ENCODE measurements around the gene PRR14. TPM values are rescaled to one million over a fixed set of nuclear protein-coding genes. Genes with fewer than 3 reads are reported as not detected.

PRR14 gene
- polyA plus RNA-seq, 1 of the 3 experiments (the other 2 are of a cell fraction): 13.5 TPM

GRCh38 chr16:30700491-30700890 lies 49.7 kb downstream of the PRR14 start:
- H3K4me1 ChIP-seq (ENCODE audit: control insufficient read depth in 1 of 2, insufficient read depth in 2 of 2, low read depth in 1 of 2, low read length in 1 of 2): peaks cover 12 to 13% of the 10 kb centered on the region in 2 experiments
- peaks cover 60% of the 10 kb centered on the region for H3K79me2 ChIP-seq (ENCODE audit: insufficient read depth)
- H2AFZ ChIP-seq (ENCODE audit: low read depth): no peak overlapping the region
- H3K9me2 ChIP-seq: no peaks in the 10 kb centered on the region
- H4K20me1 ChIP-seq (ENCODE audit: insufficient read depth): peaks cover 12% of the 10 kb centered on the region
- CTCF ChIA-PET: no interaction called here
- 67% methylated on average over 9 of the region's 9 CpGs for WGBS (ENCODE audit: low lambda C conversion rate)
- no peaks in the 10 kb centered on the region for H3F3A ChIP-seq (replicated peaks; ENCODE audit: insufficient read depth)
- H3K9me3 ChIP-seq: no peaks in the 10 kb centered on the region
- peak overlapping the region; percentile 75 for H3K4me2 ChIP-seq
- H3K4me3 ChIP-seq (ENCODE audit: low read depth in 2 of 2, low read length in 1 of 2): peak overlapping the region; percentile 78
- DNase-seq: peak; percentile 49
- H3K36me3 ChIP-seq (replicated peaks in 1 of 2; ENCODE audit: control insufficient read depth in 1 of 2, insufficient read depth in 2 of 2, low read length in 1 of 2): peaks cover 30 to 46% of the 10 kb centered on the region in 2 experiments
- no peaks in the 10 kb centered on the region for H3K27me3 ChIP-seq (ENCODE audit: insufficient read depth)
- POLR2A ChIA-PET: interaction anchor here (0.7 kb wide), 1 partner anchor 80 kb away, joined by 3 read pairs; no protein-coding TSS in a partner anchor
- H3K27ac ChIP-seq (ENCODE audit: low read depth in 2 of 2, low read length in 1 of 2): peak overlapping the region in 1 of 2 experiments; percentile 100; a peak in 2 of 4 replicates
- H3K9ac ChIP-seq: peak overlapping the region; percentile 100; the same call in 1 of the 2 replicates
- 0 out of 2 replicates have a peak, but pooled peaks have one; percentile 2 for TF ChIP-seq FOSL2 (IDR thresholded peaks at IDR 0.05; ENCODE audit: borderline replicate concordance, low read depth)
- no peak for TF ChIP-seq SIN3A (IDR thresholded peaks at IDR 0.05; ENCODE audit: borderline replicate concordance, low read depth, low read length)

GRCh38 chr16:30700971-30701370 lies 50.2 kb downstream of the PRR14 start:
- Histone ChIP-seq H3K4me3 (ENCODE audit: low read depth in 2 of 2, low read length in 1 of 2) (no peak overlapping the region), H3K4me2 (peak overlapping the region; percentile 75; the same call in 1 of the 2 replicates), H3K9ac (no peak overlapping the region), H3F3A (replicated peaks; ENCODE audit: insufficient read depth) (peaks cover 2% of the 10 kb centered on the region), H3K27ac (ENCODE audit: low read depth in 2 of 2, low read length in 1 of 2) (peak overlapping the region in 1 of 2 experiments; percentile 100; a peak in 2 of 4 replicates), H3K36me3 (replicated peaks in 1 of 2; ENCODE audit: control insufficient read depth in 1 of 2, insufficient read depth in 2 of 2, low read length in 1 of 2) (peaks cover 33 to 49% of the 10 kb centered on the region in 2 experiments), H3K9me2 (no peaks in the 10 kb centered on the region), H2AFZ (ENCODE audit: low read depth) (no peak overlapping the region), H3K27me3 (ENCODE audit: insufficient read depth) (no peaks in the 10 kb centered on the region), H3K79me2 (ENCODE audit: insufficient read depth) (peaks cover 65% of the 10 kb centered on the region), H4K20me1 (ENCODE audit: insufficient read depth) (peaks cover 12% of the 10 kb centered on the region), H3K9me3 (no peaks in the 10 kb centered on the region), H3K4me1 (ENCODE audit: control insufficient read depth in 1 of 2, insufficient read depth in 2 of 2, low read depth in 1 of 2, low read length in 1 of 2) (peaks cover 12 to 13% of the 10 kb centered on the region in 2 experiments)
- no peak for DNase-seq
- ChIA-PET POLR2A (interaction anchor here (0.7 kb wide), 1 partner anchor 79 kb away, joined by 3 read pairs; no protein-coding TSS in a partner anchor), CTCF (no interaction called here)
- 93% methylated on average over 5 of the region's 5 CpGs for WGBS (ENCODE audit: low lambda C conversion rate)
- TF ChIP-seq, protein P1, sequence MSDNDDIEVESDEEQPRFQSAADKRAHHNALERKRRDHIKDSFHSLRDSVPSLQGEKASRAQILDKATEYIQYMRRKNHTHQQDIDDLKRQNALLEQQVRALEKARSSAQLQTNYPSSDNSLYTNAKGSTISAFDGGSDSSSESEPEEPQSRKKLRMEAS (IDR thresholded peaks at IDR 0.05; ENCODE audit: low read depth): no peak
- TF ChIP-seq EZH2phosphoT487 (IDR thresholded peaks at IDR 0.05; ENCODE audit: borderline replicate concordance, low read depth): no peak
- TF ChIP-seq, protein P2, sequence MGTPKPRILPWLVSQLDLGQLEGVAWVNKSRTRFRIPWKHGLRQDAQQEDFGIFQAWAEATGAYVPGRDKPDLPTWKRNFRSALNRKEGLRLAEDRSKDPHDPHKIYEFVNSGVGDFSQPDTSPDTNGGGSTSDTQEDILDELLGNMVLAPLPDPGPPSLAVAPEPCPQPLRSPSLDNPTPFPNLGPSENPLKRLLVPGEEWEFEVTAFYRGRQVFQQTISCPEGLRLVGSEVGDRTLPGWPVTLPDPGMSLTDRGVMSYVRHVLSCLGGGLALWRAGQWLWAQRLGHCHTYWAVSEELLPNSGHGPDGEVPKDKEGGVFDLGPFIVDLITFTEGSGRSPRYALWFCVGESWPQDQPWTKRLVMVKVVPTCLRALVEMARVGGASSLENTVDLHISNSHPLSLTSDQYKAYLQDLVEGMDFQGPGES (IDR thresholded peaks at IDR 0.05; ENCODE audit: low read depth, low read length): no peak
- TF ChIP-seq FOSL2 (IDR thresholded peaks at IDR 0.05; ENCODE audit: borderline replicate concordance, low read depth): no peak
- TF ChIP-seq RAD21 (IDR thresholded peaks at IDR 0.05; ENCODE audit: low read length): no peak
- TF ChIP-seq, protein P3, sequence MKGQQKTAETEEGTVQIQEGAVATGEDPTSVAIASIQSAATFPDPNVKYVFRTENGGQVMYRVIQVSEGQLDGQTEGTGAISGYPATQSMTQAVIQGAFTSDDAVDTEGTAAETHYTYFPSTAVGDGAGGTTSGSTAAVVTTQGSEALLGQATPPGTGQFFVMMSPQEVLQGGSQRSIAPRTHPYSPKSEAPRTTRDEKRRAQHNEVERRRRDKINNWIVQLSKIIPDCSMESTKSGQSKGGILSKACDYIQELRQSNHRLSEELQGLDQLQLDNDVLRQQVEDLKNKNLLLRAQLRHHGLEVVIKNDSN (IDR thresholded peaks at IDR 0.05; ENCODE audit: borderline replicate concordance, low read depth): no peak
- no peak for TF ChIP-seq GABPA (IDR thresholded peaks at IDR 0.05; ENCODE audit: low read depth)
- no peak for TF ChIP-seq RCOR1 (IDR thresholded peaks at IDR 0.05; ENCODE audit: low read length)
- TF ChIP-seq GATA2 (CRISPR knock-in tag; IDR thresholded peaks at IDR 0.05): no peak
- no peak for TF ChIP-seq CHD2 (IDR thresholded peaks at IDR 0.05; ENCODE audit: low read length, partially characterized antibody)
- no peak for TF ChIP-seq RFX5 (IDR thresholded peaks at IDR 0.05; ENCODE audit: low read length)
- no peak for TF ChIP-seq SMC3 (IDR thresholded peaks at IDR 0.05; ENCODE audit: low read depth, low read length)
- no peak for TF ChIP-seq EP300 (IDR thresholded peaks at IDR 0.05; ENCODE audit: borderline replicate concordance in 1 of 2, low read depth in 1 of 2, low read length in 1 of 2)
- no peak for TF ChIP-seq TEAD4 (IDR thresholded peaks at IDR 0.05; ENCODE audit: borderline replicate concordance, insufficient read depth)
- TF ChIP-seq, protein P4, sequence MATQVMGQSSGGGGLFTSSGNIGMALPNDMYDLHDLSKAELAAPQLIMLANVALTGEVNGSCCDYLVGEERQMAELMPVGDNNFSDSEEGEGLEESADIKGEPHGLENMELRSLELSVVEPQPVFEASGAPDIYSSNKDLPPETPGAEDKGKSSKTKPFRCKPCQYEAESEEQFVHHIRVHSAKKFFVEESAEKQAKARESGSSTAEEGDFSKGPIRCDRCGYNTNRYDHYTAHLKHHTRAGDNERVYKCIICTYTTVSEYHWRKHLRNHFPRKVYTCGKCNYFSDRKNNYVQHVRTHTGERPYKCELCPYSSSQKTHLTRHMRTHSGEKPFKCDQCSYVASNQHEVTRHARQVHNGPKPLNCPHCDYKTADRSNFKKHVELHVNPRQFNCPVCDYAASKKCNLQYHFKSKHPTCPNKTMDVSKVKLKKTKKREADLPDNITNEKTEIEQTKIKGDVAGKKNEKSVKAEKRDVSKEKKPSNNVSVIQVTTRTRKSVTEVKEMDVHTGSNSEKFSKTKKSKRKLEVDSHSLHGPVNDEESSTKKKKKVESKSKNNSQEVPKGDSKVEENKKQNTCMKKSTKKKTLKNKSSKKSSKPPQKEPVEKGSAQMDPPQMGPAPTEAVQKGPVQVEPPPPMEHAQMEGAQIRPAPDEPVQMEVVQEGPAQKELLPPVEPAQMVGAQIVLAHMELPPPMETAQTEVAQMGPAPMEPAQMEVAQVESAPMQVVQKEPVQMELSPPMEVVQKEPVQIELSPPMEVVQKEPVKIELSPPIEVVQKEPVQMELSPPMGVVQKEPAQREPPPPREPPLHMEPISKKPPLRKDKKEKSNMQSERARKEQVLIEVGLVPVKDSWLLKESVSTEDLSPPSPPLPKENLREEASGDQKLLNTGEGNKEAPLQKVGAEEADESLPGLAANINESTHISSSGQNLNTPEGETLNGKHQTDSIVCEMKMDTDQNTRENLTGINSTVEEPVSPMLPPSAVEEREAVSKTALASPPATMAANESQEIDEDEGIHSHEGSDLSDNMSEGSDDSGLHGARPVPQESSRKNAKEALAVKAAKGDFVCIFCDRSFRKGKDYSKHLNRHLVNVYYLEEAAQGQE (IDR thresholded peaks at IDR 0.05; ENCODE audit: low read depth, low read length): no peak
- TF ChIP-seq ELF1 (IDR thresholded peaks at IDR 0.05): no peak
- TF ChIP-seq, protein P5, sequence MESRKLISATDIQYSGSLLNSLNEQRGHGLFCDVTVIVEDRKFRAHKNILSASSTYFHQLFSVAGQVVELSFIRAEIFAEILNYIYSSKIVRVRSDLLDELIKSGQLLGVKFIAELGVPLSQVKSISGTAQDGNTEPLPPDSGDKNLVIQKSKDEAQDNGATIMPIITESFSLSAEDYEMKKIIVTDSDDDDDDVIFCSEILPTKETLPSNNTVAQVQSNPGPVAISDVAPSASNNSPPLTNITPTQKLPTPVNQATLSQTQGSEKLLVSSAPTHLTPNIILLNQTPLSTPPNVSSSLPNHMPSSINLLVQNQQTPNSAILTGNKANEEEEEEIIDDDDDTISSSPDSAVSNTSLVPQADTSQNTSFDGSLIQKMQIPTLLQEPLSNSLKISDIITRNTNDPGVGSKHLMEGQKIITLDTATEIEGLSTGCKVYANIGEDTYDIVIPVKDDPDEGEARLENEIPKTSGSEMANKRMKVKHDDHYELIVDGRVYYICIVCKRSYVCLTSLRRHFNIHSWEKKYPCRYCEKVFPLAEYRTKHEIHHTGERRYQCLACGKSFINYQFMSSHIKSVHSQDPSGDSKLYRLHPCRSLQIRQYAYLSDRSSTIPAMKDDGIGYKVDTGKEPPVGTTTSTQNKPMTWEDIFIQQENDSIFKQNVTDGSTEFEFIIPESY (IDR thresholded peaks at IDR 0.05; ENCODE audit: borderline replicate concordance, low read depth): no peak
- TF ChIP-seq TCF12 (IDR thresholded peaks at IDR 0.05): no peak

Measured in SK-N-SH (cell line).